ENCODE measurements around the gene PRICKLE4.
"Not testable (repeated sequence)": the region's sequence is repeated elsewhere in the genome, so short reads cannot be mapped to it uniquely, and the experiment has no call there.

PRICKLE4 gene

GRCh38 chr6:41811095-41811494 lies 30.5 kb downstream of the PRICKLE4 start (continued):
- no peak for TF ChIP-seq PRDM4 (tag by site-specific recombination; IDR thresholded peaks at IDR 0.05)
- TF ChIP-seq ZNF610 (tag by site-specific recombination; IDR thresholded peaks at IDR 0.05; ENCODE audit: borderline replicate concordance): no peak
- no peak for TF ChIP-seq ZSCAN23 (tag by site-specific recombination; IDR thresholded peaks at IDR 0.05)
- TF ChIP-seq ELK4 (IDR thresholded peaks at IDR 0.05; ENCODE audit: borderline replicate concordance, low read depth, low read length): no peak
- no peak for TF ChIP-seq ZNF791 (tag by site-specific recombination; IDR thresholded peaks at IDR 0.05)
- TF ChIP-seq ZNF18 (tag by site-specific recombination; IDR thresholded peaks at IDR 0.05): no peak
- no peak for TF ChIP-seq ZNF133 (tag by site-specific recombination; IDR thresholded peaks at IDR 0.05)
- no peak for TF ChIP-seq ZNF426 (tag by site-specific recombination; IDR thresholded peaks at IDR 0.05)

GRCh38 chr6:41811946-41812345 lies 31.4 kb downstream of the PRICKLE4 start:
- H3K27ac ChIP-seq (ENCODE audit: extremely low read depth, low read depth, low read length); H3K9me3 ChIP-seq (ENCODE audit: control insufficient read depth, insufficient read depth, low read depth, low read length); POLR2A ChIA-PET; CTCF ChIA-PET; H3K4me3 ChIP-seq (ENCODE audit: low read depth, low read length); H3K36me3 ChIP-seq (ENCODE audit: control insufficient read depth in 2 of 2, insufficient read depth in 1 of 2, low read length in 2 of 2); H3K4me1 ChIP-seq (ENCODE audit: control insufficient read depth, insufficient read depth, low read length): not testable (repeated sequence)

- Histone ChIP-seq H3K9me3 (ENCODE audit: control insufficient read depth, insufficient read depth, low read depth, low read length) (no peaks in the 10 kb centered on the region), H3K4me1 (ENCODE audit: control insufficient read depth, insufficient read depth, low read length) (no peaks in the 10 kb centered on the region), H3K36me3 (ENCODE audit: control insufficient read depth in 2 of 2, insufficient read depth in 1 of 2, low read length in 2 of 2) (no peaks in the 10 kb centered on the region), H3K4me3 (ENCODE audit: low read depth, low read length) (no peak overlapping the region), H3K27ac (ENCODE audit: extremely low read depth, low read depth, low read length) (no peak overlapping the region)
- ChIA-PET POLR2A (interaction anchor here (0.7 kb wide), 1 partner anchor 26 kb away, joined by 4 read pairs; the partner anchor contains the start of gene TOMM6), CTCF (interaction anchor here (0.5 to 1.4 kb wide), 4 partner anchors 12 to 231 kb away, joined by 3 read pairs; no protein-coding TSS in a partner anchor)
- no peak for TF ChIP-seq PRDM2 (tag by site-specific recombination; IDR thresholded peaks at IDR 0.05; ENCODE audit: borderline replicate concordance)
- no peak for TF ChIP-seq INSM2 (tag by site-specific recombination; IDR thresholded peaks at IDR 0.05)
- no peak for TF ChIP-seq ZSCAN30 (tag by site-specific recombination; IDR thresholded peaks at IDR 0.05)
- no peak for TF ChIP-seq ZNF248 (tag by site-specific recombination; IDR thresholded peaks at IDR 0.05)
- TF ChIP-seq ATF2 (tag by site-specific recombination; IDR thresholded peaks at IDR 0.05; ENCODE audit: low read depth): no peak
- no peak for TF ChIP-seq FEZF1 (tag by site-specific recombination; IDR thresholded peaks at IDR 0.05)
- TF ChIP-seq BCL11A (tag by site-specific recombination; IDR thresholded peaks at IDR 0.05; ENCODE audit: low read depth): no peak
- no peak for TF ChIP-seq ZSCAN4 (tag by site-specific recombination; IDR thresholded peaks at IDR 0.05)
- no peak for TF ChIP-seq ZNF626 (tag by site-specific recombination; IDR thresholded peaks at IDR 0.05)
These were observed 32.9 kb downstream of the PRICKLE4 start for GRCh38 chr6:41813469-41813868.
